ENCODE measurements around the gene LRRC8E.
A peak's percentile ranks its signal among the peaks of the same experiment; 100 is the strongest.
"Not testable (repeated sequence)": the region's sequence is repeated elsewhere in the genome, so short reads cannot be mapped to it uniquely, and the experiment has no call there.

The LRRC8E gene

GRCh38 chr19:7921967-7922835 lies 33.9 kb downstream of the LRRC8E start:
- DNase-seq: no peak

- DNase-seq: no peak
Measured at GRCh38 chr19:7922836-7923195, 34.5 kb downstream of the LRRC8E start.

GRCh38 chr19:7923295-7924191 lies 35.2 kb downstream of the LRRC8E start:
- no peak for DNase-seq

- DNase-seq: no peak
Measured at GRCh38 chr19:7924241-7924640, 35.9 kb downstream of the LRRC8E start.

- DNase-seq: no peak
Measured at GRCh38 chr19:7924651-7925170, 36.4 kb downstream of the LRRC8E start.

- peak; percentile 64 for DNase-seq
Measured at GRCh38 chr19:7925171-7925851, 37.0 kb downstream of the LRRC8E start.

GRCh38 chr19:7926021-7926726 lies 37.9 kb downstream of the LRRC8E start, which contains the start of gene CTXN1:
Gene CTXN1, minus strand, starts transcription at chr19:7926135. Its CDS starts 597 bp downstream, at chr19:7925538.
- peak; percentile 67 for DNase-seq

GRCh38 chr19:7926727-7927604 lies 38.7 kb downstream of the LRRC8E start:
- DNase-seq: no peak

- no peak for DNase-seq
Measured at GRCh38 chr19:7927605-7928333, 39.5 kb downstream of the LRRC8E start.

- no peak for DNase-seq
Measured at GRCh38 chr19:7928334-7928706, 40.0 kb downstream of the LRRC8E start.

- DNase-seq: peak; percentile 58
Measured at GRCh38 chr19:7928741-7929701, 40.7 kb downstream of the LRRC8E start.

- DNase-seq: not testable (repeated sequence)
Measured at GRCh38 chr19:7930030-7930429, 41.7 kb downstream of the LRRC8E start.

GRCh38 chr19:7930765-7931164 lies 42.5 kb downstream of the LRRC8E start:
- no peak for DNase-seq

GRCh38 chr19:7931221-7932061 lies 43.1 kb downstream of the LRRC8E start:
- DNase-seq: no peak

GRCh38 chr19:7932276-7932929 lies 44.1 kb downstream of the LRRC8E start:
- DNase-seq: no peak

- DNase-seq: no peak
Measured at GRCh38 chr19:7932930-7933300, 44.6 kb downstream of the LRRC8E start.

GRCh38 chr19:7933411-7933810 lies 45.1 kb downstream of the LRRC8E start:
- DNase-seq: no peak
